HG03442 (cell line): ENCODE data around the gene THBS2.

Source experiments
- ATAC-seq: cut with Tn5 transposase; IDR thresholded peaks from one replicate; pipeline ENCODE4 v1.9.1; 2021; ENCODE audit warnings: mild to moderate bottlenecking, moderate library complexity; ENCODE audit not compliant: unreplicated experiment

The THBS2 gene

DNA sequence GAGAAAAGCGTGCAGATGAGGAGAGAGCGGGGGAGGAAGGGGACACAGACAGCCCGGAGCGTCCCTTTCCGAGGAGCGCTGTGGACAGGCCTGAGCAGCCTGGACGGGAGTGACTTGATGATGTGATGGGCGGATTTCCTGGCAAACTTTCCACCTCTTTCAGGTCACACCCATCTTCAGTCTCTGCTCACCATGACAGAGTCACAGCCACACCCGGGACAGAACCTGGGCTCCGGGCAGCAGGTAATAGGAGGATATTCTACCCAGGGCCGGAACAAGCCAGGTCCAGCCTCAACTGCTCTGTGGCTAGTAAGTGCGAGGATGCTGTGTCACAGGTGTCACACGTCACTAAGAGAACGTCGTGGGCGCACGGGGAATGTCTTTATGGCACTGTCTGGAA lies 84.3 kb downstream of the THBS2 start:
- no peak for ATAC-seq

GRCh38 chr6:169168706-169169105 lies 84.9 kb downstream of the THBS2 start:
- ATAC-seq: no peak

- ATAC-seq: no peak
Measured at GRCh38 chr6:169168302-169168630, 85.4 kb downstream of the THBS2 start.

DNA sequence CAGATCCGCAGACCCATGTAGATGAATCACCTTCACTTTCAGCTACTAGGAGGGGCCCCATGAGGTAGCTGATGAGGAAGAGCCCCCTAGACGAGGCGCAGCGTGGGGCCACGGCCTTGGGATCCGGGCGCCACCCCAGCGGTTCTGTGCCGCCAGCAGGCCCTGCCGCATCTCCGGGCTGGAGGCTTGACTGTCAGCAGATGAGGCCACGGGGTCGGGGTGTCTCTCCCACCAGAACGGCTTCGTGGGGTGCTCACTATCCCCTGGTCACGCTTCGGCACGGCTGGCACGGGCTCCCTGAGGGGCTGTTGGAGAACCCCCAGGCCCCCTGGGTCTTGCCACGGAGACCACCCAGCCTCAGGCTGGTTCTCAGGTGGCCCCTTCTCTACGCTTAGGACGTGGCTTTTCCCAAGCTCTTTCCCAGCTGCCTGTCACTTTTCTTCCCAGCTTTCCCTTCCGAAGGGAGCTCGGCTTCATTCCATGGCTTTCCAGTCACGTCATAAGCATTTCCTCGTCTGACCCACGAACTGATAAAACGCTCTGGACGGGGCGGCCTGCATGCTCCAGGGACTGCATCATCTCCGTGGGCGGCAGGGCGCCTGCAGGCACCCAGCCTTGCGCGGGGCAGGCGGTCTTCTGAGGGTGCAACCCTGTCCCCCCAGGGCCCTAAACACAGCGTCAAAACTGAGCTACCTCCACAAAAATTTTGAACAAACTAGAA lies 85.9 kb downstream of the THBS2 start:
- ATAC-seq: no peak

DNA sequence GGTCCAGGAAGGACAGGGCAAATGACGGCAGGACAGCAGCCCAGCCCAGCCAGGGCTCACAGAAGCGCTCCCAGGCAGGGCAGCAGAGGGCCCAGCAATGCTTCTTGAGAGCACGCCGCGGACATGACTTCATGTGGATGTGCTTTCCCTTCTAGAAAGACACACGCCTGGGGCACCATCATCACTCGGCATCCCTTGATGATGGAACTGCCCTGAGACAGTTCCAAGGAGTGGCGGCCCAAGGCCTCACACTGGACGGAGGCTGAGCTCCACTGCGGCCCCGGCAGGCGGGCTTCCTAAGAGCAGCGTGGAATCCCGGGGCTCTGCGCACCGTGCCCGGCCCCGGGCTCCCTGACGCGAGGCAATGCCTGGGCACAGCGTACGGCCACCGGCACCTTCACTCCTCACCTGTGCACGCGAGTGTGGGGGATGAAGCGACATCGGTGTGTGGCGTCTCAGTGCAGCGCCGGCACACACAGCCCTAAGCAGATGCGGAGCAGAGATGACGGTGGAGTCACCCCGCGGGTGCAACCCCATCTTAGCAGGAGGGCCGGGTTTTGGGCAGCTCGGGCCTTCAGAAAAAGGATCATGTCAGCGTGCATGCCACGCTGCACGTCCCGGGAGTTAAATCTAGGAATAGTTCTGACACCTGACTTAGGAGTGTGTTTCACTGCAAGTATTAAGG lies 86.6 kb downstream of the THBS2 start:
- ATAC-seq: no peak
